Suprapubic skin (tissue), 3 donors: ENCODE data around the gene CPNE5.

Source experiments
- EP300 ChIP-seq: sonication (generic); formaldehyde crosslinking; IDR thresholded peaks from one replicate; pipeline ENCODE4 v1.6.1; 2017; ENCODE audit warnings: antibody characterized with exemption
- POLR2A ChIP-seq, 2 donors: fragments of 450-650 bp; IDR thresholded peaks; one replicate each; pipeline ENCODE4 v1.6.1; 2017; ENCODE audit warnings: antibody characterized with exemption in 2 of 2, mild to moderate bottlenecking in 2 of 2, moderate library complexity in 2 of 2
- TF ChIP-seq, protein P1 (sequence below), 2 donors: fragments of 200-600 bp in 1 of 2; fragments of 450-650 bp in 1 of 2; sonication (generic) in 1 of 2; IDR thresholded peaks; one replicate each; pipeline ENCODE4 v1.5.1; 2016 to 2019; ENCODE audit warnings: antibody characterized with exemption in 2 of 2, mild to moderate bottlenecking in 1 of 2, moderate library complexity in 1 of 2

DNA sequence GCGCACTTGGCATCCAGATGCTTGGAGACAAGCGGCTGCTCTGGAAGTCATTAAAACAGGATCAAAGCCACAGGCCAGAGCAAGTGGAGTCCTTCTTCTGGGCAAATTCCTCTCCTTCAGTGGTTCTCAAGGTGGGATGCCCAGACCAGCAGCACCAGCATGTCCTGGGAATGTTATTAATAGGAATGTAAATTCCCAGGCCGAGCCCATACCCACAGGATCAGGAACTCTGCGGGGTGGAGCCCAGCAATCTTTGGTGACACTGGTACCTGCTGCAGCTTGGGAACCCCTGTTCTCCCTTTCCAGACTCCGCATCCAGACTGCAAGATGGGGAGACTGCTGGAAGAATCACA is 44.6 kb downstream of the CPNE5 start:
- TF ChIP-seq, protein P1, sequence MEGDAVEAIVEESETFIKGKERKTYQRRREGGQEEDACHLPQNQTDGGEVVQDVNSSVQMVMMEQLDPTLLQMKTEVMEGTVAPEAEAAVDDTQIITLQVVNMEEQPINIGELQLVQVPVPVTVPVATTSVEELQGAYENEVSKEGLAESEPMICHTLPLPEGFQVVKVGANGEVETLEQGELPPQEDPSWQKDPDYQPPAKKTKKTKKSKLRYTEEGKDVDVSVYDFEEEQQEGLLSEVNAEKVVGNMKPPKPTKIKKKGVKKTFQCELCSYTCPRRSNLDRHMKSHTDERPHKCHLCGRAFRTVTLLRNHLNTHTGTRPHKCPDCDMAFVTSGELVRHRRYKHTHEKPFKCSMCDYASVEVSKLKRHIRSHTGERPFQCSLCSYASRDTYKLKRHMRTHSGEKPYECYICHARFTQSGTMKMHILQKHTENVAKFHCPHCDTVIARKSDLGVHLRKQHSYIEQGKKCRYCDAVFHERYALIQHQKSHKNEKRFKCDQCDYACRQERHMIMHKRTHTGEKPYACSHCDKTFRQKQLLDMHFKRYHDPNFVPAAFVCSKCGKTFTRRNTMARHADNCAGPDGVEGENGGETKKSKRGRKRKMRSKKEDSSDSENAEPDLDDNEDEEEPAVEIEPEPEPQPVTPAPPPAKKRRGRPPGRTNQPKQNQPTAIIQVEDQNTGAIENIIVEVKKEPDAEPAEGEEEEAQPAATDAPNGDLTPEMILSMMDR (IDR thresholded peaks at IDR 0.05) = no peak
- TF ChIP-seq POLR2A (IDR thresholded peaks at IDR 0.05) = no peak
- no peak for TF ChIP-seq EP300
